GM12874 (cell line): Measurements from ENCODE around the gene SPTBN5.
A peak's percentile ranks its signal among the peaks of the same experiment; 100 is the strongest.

ENCODE experiments used
- CTCF ChIP-seq: IDR thresholded peaks from 2 replicates; pipeline ENCODE4 v1.5.1; 2011; ENCODE audit warnings: low read depth, mild to moderate bottlenecking, control low read depth, low read length, moderate library complexity; ENCODE audit not compliant: insufficient read depth

The SPTBN5 gene

GRCh38 chr15:41900526-41901380 is 6.9 kb upstream of the SPTBN5 start:
- TF ChIP-seq CTCF: no peak

- TF ChIP-seq CTCF: no peak
Observed at GRCh38 chr15:41899854-41900442, 6.1 kb upstream of the SPTBN5 start.

- TF ChIP-seq CTCF: no peak
Observed at GRCh38 chr15:41897363-41897799, 3.5 kb upstream of the SPTBN5 start.

GRCh38 chr15:41896566-41896965 is 2.7 kb upstream of the SPTBN5 start:
- no peak for TF ChIP-seq CTCF

GRCh38 chr15:41895957-41896356 is 2.1 kb upstream of the SPTBN5 start:
- no peak for TF ChIP-seq CTCF

GRCh38 chr15:41895491-41895890 is 1.6 kb upstream of the SPTBN5 start:
- no peak for TF ChIP-seq CTCF

GRCh38 chr15:41894791-41895463 is 1.1 kb upstream of the SPTBN5 start:
- TF ChIP-seq CTCF: 0 out of 2 replicates have a peak, but pooled peaks have one; percentile 16
